ENCODE measurements around the gene PPCDC. TPM values are rescaled to one million over a fixed set of nuclear protein-coding genes. Genes with fewer than 3 reads are reported as not detected.

Gene PPCDC
- total RNA-seq, 1 donor from 2014 or later = 11.5 TPM

Other genes with a start within 250 kb of the PPCDC start
- gene CSK, start 241.5 kb upstream of the PPCDC start, total RNA-seq = 46.9 TPM
- not detected for gene LMAN1L, start 210.8 kb upstream of the PPCDC start, total RNA-seq
- not detected for gene CPLX3, start 197.0 kb upstream of the PPCDC start, total RNA-seq
- gene ULK3, start 180.4 kb upstream of the PPCDC start, total RNA-seq = 31.5 TPM
- gene SCAMP2, start 150.2 kb upstream of the PPCDC start, total RNA-seq = 108 TPM
- gene MPI, start 133.5 kb upstream of the PPCDC start, total RNA-seq = 32.2 TPM
- gene FAM219B, start 116.7 kb upstream of the PPCDC start, total RNA-seq = 91.4 TPM
- gene COX5A, start 85.5 kb upstream of the PPCDC start, total RNA-seq = 175 TPM
- 10.7 TPM for gene RPP25, start 66.8 kb upstream of the PPCDC start, total RNA-seq
- 1.7 TPM for gene SCAMP5, start 28.0 kb upstream of the PPCDC start, total RNA-seq
- 31.7 TPM for gene C15orf39, start 178.3 kb downstream of the PPCDC start, total RNA-seq
- not detected for gene GOLGA6C, start 234.7 kb downstream of the PPCDC start, total RNA-seq

Data from mesenteric fat pad (tissue), 1 donor.